ENCODE measurements around the gene BTBD9.

GRCh38 chr6:38272222-38272621 lies 367.5 kb downstream of the BTBD9 start:
- no peak for TF ChIP-seq JUN (IDR thresholded peaks at IDR 0.05)
- TF ChIP-seq CTCF (IDR thresholded peaks at IDR 0.05) = no peak
- TF ChIP-seq ESRRA (IDR thresholded peaks at IDR 0.05; ENCODE audit: borderline replicate concordance, low read length) = no peak
- TF ChIP-seq PBX3 (IDR thresholded peaks at IDR 0.05) = no peak
- no peak for TF ChIP-seq ZFP36 (IDR thresholded peaks at IDR 0.05; ENCODE audit: borderline replicate concordance, partially characterized antibody)
- TF ChIP-seq USF2 (IDR thresholded peaks at IDR 0.05) = no peak
- no peak for TF ChIP-seq ELK1 (IDR thresholded peaks at IDR 0.05; ENCODE audit: low read depth, low read length)
- no peak for TF ChIP-seq CHD4 (IDR thresholded peaks at IDR 0.05; ENCODE audit: borderline replicate concordance)
- TF ChIP-seq HOXA7 (CRISPR knock-in tag; IDR thresholded peaks at IDR 0.05) = no peak
- no peak for TF ChIP-seq HDAC2 (IDR thresholded peaks at IDR 0.05)
- no peak for TF ChIP-seq CBX8 (IDR thresholded peaks at IDR 0.05)
- no peak for TF ChIP-seq POLR2A (IDR thresholded peaks at IDR 0.05; ENCODE audit: low read length)
- TF ChIP-seq SMC3 (IDR thresholded peaks at IDR 0.05) = no peak

All from A549 (cell line).